D721Med (cell line): ENCODE data around the gene GUCY2F.

ENCODE experiments used
- DNase-seq: peaks from one replicate; pipeline ENCODE4 v3.0.0; 2011; ENCODE audit warnings: low spot score; ENCODE audit not compliant: insufficient read length
- FAIRE-seq: peaks from 2 replicates; lab custom pipeline; 2011; peaks lifted over from hg19 to GRCh38; lab: Jason Lieb, UNC
- CTCF ChIP-seq: IDR thresholded peaks from 2 replicates; pipeline ENCODE4 v1.5.1; 2012; ENCODE audit warnings: mild to moderate bottlenecking, control low read depth; ENCODE audit not compliant: insufficient read depth; ENCODE audit errors: missing control alignments

The GUCY2F gene

GRCh38 chrX:109360301-109360700, 121.6 kb downstream of the GUCY2F start:
- no peak for TF ChIP-seq CTCF
- FAIRE-seq (no peak), DNase-seq (no peak)

- no peak for DNase-seq
- no peak for FAIRE-seq
- no peak for TF ChIP-seq CTCF
Measured at GRCh38 chrX:109357706-109358105, 124.2 kb downstream of the GUCY2F start.

- no peak for TF ChIP-seq CTCF
- no peak for FAIRE-seq
- DNase-seq = no peak
Measured at GRCh38 chrX:109356684-109357083, 125.2 kb downstream of the GUCY2F start.

- FAIRE-seq = no peak
- no peak for DNase-seq
Measured at GRCh38 chrX:109352066-109352588, 129.8 kb downstream of the GUCY2F start.

GRCh38 chrX:109351557-109351956, 130.3 kb downstream of the GUCY2F start:
- TF ChIP-seq CTCF = no peak
- no peak for DNase-seq

More at GRCh38 chrX:109352066-109352588, 129.8 kb downstream of the GUCY2F start:
- no peak for TF ChIP-seq CTCF

GRCh38 chrX:109350551-109350950, 131.3 kb downstream of the GUCY2F start:
- no peak for TF ChIP-seq CTCF
- FAIRE-seq = no peak
- DNase-seq = no peak

More at GRCh38 chrX:109351557-109351956, 130.3 kb downstream of the GUCY2F start:
- FAIRE-seq = no peak

GRCh38 chrX:109350051-109350450, 131.8 kb downstream of the GUCY2F start:
- no peak for TF ChIP-seq CTCF
- DNase-seq = no peak
- FAIRE-seq = no peak
